Stimulated activated CD4-positive, alpha-beta T cell treated with anti-CD3 and anti-CD28 coated beads, Interleukin-1b, Interleukin-23, amount 100 ng/mL, for 1 hour (primary cell): ENCODE data around the gene ATP11A.

Experiments used
- DNase-seq, 2 donors: peaks; one replicate each; pipeline ENCODE4 v3.0.0-alpha.2; 2020; ENCODE audit warnings: low read depth in 2 of 2

ATP11A gene

DNA sequence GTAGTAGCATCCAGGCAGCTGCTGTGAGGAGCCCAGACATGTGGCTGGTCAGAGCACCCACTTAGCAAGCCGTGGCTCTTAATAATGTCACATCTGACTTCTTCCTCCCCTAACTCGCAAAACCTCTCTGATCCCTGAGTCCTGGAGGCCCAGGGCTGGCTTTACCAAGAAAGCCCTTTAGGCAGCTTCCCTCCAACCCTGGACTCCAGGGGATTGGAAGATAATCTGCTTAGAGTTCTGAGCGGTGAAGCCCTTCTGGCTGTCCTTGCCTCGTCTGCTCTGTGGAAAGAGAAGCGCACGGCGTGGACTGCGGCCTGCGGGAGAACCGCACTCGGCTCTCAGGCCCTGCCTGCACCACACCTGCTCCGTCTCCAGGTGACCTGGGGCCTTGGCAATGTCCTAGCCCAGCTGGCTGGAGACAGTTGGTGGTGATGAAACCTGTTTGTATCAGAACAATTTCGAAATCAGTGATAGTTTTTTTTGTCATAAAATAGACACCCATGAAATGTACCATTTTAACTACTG is 214.7 kb downstream of the ATP11A start:
- no peak for DNase-seq

DNA sequence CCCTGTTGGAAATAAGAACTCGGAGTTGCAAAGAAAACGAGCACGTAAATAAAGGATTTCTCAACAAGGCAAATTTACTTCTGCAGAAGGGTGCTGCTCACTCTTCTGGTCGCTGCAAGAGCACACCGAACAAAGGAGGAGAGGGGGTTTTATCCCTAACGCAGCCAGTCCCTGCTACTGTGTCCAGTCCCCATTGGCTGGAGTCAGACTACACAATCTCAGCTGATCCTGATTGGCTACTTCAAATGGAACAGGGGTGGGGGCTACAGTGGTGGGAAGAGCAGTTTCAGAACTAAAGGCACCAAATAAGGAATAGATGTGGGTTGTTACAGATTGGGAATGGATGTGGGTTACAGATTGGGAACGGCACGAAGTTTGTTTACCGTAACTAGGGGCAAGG is 215.2 kb downstream of the ATP11A start:
- no peak for DNase-seq

DNA sequence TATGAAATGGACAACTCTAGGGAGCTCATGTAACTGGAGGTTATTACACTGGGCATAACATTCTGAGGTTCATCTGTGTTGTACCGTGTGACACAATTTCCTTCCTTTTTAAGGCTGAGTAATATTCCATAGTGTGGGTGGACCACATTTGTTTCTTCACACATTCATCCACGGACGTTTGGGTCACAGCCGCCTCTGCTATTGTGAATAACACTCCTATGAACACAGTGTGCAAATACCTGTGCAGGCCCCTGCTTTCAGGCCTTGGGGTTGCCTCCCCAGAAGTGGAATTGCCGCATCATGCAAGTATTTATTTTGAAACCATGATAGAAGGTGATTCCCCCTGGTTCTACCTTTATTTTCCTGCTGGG is 215.8 kb downstream of the ATP11A start:
- no peak for DNase-seq

DNA sequence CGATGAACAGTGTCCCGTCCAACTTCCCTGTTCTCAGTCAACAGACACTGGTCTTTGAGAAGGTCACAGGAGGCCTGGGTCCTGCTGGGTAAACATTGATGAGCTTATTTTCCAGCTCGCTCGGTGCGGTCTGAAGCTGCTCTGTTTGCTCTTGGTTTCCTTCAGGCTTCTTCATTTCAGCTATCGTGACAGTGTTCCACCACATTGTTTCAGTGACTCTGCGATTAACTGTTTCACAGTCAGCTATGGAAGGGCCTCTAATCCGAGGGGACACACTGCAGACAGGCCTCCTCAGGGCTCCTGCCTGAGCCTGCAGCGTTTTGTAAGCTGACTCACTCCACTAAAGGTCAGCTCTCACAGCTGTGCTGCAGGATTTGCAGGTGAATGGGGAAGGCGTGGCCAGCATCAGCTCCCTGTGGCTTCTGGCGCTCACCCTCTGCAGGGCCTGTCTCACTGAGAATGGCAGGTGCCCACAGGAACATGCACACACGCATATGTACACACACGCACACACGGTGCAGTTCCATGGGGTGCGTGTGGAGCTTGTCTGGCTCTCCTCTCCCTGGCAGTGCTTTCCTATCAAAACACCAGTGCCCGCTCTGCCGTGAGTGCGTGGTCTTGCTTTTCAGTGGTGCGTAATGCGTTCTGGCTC is 216.3 kb downstream of the ATP11A start:
- DNase-seq: no peak

- no peak for DNase-seq
Measured at GRCh38 chr13:112907286-112907685, 217.4 kb downstream of the ATP11A start.

DNA sequence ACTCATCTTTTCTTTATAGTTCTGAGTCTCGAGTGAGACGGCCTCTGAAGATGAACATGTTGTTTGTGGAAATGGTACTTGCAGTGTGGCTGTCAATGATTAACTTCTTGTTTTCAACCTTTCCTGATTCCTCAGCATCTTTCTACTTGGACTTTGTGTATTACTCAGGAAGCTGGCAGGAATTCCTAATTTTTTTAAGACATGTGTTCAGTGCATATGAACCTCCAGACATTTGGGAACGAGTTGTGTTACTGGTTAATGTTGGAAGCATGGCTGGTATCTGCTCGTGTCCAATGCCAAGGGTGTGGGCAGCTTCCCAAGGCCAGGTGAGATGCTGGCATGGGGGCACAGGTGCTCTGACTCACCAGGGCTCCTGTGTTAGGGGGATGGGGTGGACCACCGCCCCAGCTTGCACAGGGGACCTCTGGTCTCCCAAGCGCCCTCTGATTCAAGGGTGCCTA is 218.1 kb downstream of the ATP11A start:
- DNase-seq: no peak

- DNase-seq: no peak
Measured at GRCh38 chr13:112908342-112908741, 218.5 kb downstream of the ATP11A start.

DNA sequence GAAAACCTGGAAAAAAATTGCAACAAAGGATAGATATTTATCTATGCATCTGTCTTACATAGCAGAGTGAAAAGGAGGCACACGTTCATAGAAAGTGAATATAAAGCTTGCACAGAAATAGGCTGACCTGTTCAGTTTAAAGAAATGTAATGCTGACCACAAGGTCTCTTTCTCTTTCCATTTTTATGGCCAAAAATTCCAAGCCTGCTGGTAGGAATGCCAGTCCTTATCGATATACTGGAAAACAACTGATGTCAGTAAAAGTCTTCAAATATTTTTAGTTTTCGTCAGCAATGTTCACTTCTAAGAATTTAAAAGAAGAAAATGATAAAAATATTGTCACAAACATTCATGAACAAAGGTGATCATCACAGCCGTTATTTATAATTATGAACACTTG is 220.2 kb downstream of the ATP11A start:
- DNase-seq: no peak

GRCh38 chr13:112910616-112911280 is 220.9 kb downstream of the ATP11A start:
- no peak for DNase-seq

DNA sequence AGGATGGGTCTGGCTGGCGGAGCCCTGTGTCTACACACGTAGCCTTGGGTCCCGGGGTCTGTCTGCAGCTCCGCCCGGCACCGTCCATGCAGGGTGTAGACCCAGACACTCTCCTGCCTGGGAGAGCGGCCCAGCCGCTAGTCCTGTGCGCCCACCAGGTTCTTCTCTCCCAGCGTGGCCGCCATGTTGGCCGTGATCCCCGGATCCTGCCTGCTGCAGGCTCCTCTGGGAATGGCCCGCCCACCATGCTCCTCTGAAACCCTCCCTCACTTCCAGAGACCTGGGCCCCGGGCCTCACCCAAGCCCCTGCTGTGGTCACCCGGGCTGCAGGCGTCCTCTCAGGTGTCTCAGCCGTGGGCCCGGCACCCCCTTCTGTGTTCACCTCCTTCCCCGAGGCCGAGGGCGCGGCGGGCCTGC is 221.5 kb downstream of the ATP11A start:
- DNase-seq: no peak

DNA sequence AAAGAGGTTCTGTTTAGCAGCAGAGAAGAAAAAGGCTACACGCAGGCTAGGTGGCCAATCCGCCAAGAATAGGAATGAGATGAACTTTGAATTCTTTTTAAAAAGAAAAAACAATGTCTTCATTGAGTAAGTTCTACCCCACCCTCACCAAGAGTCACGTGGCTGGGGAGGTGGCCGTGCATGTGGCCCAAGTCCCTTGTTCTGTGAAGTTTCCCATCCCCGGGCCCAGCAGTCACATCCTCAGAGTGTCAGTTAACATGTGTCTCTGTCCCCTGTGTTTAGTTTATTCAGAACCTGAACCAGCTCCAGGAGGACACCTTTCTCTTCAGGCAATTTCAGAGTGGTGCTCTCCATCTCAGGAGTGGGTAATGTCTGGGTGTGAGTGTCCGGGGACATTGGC is 222.0 kb downstream of the ATP11A start:
- no peak for DNase-seq

GRCh38 chr13:112912726-112913440 is 223.0 kb downstream of the ATP11A start:
- DNase-seq: no peak

- no peak for DNase-seq
Measured at GRCh38 chr13:112916296-112916695, 226.5 kb downstream of the ATP11A start.

GRCh38 chr13:112917056-112917664 is 227.3 kb downstream of the ATP11A start:
- no peak for DNase-seq

GRCh38 chr13:112917737-112918136 is 227.9 kb downstream of the ATP11A start:
- no peak for DNase-seq

- DNase-seq: no peak
Measured at GRCh38 chr13:112918266-112918665, 228.4 kb downstream of the ATP11A start.

GRCh38 chr13:112918746-112919145 is 228.9 kb downstream of the ATP11A start:
- no peak for DNase-seq

DNA sequence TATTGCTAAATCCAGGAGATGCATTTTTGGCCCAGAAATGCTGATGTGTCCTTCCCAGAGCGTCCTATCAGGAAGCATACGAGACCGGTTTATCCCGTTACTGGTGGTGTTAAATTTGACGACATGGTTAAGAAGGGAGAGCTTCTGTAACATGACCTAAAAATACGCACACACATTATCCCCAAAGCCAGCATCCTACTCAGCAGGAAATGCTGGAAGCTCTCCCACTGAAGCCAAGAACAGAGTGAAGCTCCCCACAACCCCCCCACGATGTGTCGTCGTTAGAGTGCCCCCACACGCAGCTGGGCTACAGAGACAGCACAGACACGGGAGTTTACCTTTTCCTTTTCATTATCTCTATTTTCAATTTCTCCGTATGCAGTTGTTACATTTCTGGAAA is 234.1 kb downstream of the ATP11A start:
- DNase-seq: no peak

DNA sequence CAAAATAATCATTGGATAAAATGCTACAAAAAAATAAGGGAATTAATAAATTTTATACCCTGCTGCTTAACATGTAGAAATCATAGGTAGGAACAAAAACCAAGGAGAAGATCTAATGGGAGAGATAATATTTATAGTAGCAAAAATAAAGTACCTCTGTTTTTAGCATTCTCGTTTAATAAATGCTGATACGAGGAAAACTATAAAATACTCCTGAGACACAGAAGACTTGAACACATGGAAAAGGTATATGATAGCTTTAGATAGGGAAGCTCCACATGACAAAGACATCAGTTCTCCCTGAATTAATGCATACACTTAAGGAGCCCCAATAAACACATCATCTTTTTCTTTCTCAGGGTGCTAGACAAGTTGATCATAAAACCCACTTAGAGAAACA is 234.5 kb downstream of the ATP11A start:
- no peak for DNase-seq

GRCh38 chr13:112926003-112926402 is 236.2 kb downstream of the ATP11A start:
- no peak for DNase-seq

DNA sequence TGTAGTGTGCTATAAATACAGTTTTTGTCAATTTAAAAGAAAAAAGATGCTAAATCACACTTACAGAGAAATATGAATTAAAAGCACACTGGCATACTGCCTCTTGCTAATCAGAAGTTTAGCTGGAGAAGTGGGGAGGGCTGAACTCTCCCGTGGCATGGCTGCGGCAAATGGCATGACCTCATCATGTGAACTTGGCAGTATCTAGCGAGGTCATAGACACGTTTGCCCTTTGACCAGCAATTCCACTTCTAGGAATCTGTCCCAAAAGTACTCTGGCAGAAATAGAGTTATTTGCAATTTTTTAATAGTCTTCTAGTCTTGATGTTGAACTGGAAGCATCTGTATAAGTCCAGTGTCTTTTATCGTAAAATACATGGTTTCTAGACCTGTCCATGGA is 237.2 kb downstream of the ATP11A start:
- no peak for DNase-seq
